IPS-18c (cell line): ENCODE data around the gene ASXL1.
"Not testable (repeated sequence)": the region's sequence is repeated elsewhere in the genome, so short reads cannot be mapped to it uniquely, and the experiment has no call there.

Experiments used
- H3K4me3 ChIP-seq: 2 replicates; pipeline ENCODE4 v1.7.0; 2013; ENCODE audit warnings: low read depth, mild to moderate bottlenecking, low read length, moderate library complexity; ENCODE audit not compliant: insufficient read depth
- H3K9me3 ChIP-seq: one replicate; pipeline ENCODE4 v1.6.1; 2013; ENCODE audit warnings: mild to moderate bottlenecking, low read length, moderate library complexity; ENCODE audit not compliant: control insufficient read depth, insufficient read depth

Gene ASXL1

DNA sequence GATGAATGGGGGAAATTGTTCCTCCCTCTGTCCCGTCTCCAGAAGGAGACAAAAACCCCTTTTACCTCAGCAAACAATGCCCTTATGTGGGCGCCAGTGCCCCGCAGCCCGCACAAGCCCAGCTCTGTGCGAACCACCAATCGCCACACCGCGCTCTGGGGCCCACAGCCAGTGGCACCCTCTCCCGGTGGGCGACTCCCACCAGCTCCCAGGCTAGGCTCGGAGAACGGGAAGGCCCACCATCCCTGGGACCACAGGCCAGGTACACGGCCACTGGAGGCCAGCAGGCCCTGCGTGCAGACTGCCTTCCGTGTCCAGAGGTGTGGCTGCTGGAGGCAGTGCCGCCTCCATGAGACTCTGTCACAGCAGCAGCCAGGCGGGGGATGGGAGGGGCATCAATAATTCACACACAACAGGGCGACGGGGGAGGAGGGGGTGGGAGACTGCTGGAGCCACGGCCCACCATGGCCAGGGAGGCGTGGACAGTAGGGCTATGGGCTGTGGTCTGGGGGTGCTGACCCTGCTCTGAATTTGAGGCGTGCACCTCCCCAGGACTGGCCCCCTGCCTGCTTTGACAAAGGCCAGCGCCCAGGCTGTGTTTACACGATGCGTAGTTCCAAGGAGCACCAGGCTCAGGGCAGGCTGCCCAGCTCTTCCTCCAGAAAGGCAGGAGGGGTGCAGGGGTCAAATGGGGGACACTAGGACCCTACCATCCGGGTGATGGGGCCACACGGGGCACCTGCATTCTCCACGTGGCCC, 105.7 kb downstream of the ASXL1 start:
- H3K4me3 ChIP-seq: no peak overlapping the region; the same call in 1 of the 2 replicates
- H3K9me3 ChIP-seq: no peaks in the 10 kb centered on the region

- Histone ChIP-seq H3K9me3 (no peaks in the 10 kb centered on the region), H3K4me3 (no peak overlapping the region; the same call in 1 of the 2 replicates)
These were observed 106.4 kb downstream of the ASXL1 start for GRCh38 chr20:32464401-32465091.

GRCh38 chr20:32465092-32465900, 107.2 kb downstream of the ASXL1 start:
- no peak overlapping the region for H3K4me3 ChIP-seq
- no peaks in the 10 kb centered on the region for H3K9me3 ChIP-seq

- H3K4me3 ChIP-seq, H3K9me3 ChIP-seq: not testable (repeated sequence)
These were observed 108.0 kb downstream of the ASXL1 start for GRCh38 chr20:32465901-32466675.

DNA sequence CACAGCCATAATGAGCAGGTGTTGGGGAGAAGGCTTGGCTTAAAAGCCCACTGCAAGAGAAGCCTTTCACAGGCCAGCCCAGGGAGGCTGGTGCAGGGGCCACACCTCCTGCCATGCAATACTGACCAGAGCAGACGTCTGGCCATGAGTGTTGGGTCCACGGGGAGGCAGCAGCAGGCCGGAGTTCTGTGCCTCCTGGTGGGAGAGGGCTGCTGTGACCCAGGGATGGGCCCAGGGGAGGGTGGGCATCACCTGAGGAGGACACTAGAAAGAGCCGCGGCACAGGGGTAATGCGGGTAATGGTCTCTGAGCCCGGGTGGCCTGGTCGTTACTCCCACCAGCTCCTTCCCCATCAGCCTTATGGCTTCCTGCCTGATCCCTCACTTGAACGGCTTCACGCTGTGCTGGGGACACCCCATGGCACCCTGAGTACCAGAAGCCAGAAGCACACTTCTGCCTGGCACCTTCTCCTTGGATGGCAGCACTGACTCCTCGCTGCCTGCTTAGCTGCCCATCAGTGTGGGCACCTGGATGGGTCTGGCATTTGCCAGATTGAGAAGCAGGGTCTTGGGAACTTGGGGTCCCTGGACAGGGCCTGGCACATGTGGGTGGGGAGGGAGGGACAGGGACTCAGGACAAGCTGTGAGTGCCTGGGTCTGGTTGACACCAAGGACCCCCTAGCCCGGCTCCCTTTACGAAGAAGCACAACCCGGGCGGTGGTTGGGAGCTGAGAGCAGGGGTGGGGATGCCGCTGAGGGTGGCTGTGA, 108.8 kb downstream of the ASXL1 start:
- H3K9me3 ChIP-seq: no peaks in the 10 kb centered on the region
- no peak overlapping the region for H3K4me3 ChIP-seq

DNA sequence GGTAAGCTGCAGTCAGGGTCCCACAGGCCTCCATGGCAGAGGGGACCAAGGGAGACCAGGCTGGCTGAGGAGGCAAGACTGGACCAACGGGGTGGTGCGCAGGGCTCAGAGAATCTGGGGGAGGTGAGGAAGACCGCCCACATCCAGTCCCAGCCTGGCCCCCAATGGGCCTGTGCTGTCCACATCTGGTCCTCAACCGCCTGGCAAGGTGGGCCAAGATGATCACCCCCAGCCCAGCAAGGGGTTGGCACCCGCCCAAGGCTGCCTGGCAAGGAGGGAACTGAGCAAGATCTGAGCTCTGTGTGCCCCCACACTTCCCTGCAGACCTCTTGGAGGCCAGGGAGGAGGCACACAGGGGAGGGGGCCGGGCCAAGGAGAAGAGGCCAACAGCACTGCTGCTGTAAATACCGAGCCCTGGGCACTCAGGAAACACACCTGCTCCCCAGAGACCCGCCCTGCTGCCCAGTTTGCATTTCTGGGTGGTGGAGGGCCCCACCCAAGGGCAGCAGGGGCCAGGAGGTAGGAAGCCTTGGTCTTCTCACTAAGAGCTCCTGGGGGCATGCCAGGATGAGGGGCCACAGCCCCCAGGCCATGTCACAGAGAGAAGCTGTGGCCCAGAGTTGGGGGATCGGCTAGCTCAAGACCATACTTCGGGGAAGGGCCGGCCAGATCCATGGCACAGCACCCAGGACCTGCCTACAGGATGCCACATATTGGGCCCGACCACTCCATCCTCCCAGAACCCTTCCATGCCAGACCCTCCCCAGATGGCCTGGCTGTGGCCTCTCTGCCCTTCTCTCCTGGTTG, 109.6 kb downstream of the ASXL1 start:
- no peak overlapping the region for H3K4me3 ChIP-seq
- no peaks in the 10 kb centered on the region for H3K9me3 ChIP-seq

DNA sequence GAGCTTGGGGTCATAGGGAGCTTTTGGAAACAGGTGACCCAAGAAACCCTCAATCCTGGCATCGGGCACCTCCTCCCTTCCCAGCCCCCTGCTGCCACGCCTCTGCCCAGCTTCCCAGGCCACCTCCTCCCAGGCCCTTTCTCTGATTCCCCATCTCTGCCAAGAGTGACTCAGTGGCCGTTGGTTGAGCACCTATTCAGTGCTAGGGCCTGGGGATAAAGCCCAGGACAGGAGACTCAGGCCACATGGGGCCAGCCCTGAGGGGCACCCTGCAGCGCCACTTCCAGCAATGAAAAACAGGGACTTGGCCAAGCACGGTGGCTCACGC, 110.1 kb downstream of the ASXL1 start:
- no peak overlapping the region for H3K4me3 ChIP-seq

GRCh38 chr20:32468860-32469259, 110.7 kb downstream of the ASXL1 start:
- no peaks in the 10 kb centered on the region for H3K9me3 ChIP-seq
- H3K4me3 ChIP-seq: no peak overlapping the region

More for the DNA sequence above, 110.1 kb downstream of the ASXL1 start:
- H3K9me3 ChIP-seq: no peaks in the 10 kb centered on the region

DNA sequence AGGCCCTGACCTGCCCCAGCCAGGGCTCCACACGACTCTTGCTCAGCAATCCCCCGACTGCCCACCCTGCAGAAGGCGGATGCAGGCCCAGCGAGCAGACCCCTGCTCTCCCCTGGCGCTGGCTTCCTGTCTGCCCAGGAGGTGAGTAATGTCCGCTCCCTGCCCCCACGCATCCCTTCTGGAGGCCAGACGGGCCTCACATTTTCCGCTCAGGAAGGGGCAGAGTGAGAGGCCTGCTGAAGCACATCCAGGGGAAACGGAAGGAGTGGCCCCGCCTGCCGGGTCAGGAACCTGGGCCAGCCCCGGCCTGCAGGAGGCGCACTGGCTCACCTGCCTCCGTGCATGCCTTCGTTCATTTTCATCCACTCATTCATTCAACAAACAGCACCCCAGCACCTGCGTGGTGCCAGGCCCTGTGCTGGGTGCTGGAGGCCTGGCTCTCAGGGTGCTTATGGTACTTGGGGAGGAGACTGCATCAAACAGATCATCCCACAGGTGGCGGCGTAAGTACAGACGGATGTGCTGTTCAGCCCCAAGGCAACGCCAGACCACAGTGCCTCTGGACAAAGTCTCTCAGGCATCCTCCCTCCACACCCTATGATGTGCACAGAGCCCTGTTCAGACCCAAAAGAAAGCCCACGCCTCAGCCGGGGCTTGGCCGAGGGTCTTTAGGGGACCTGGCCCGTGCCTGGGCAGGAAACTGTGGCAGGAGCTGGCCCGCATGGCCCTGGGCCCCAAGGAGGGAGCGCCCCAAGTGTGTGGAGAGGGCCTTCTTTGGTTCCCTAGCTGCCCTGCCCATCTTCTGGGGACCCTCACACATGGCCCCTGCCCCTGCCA, 112.1 kb downstream of the ASXL1 start:
- Histone ChIP-seq H3K4me3 (no peak overlapping the region), H3K9me3 (no peaks in the 10 kb centered on the region)

DNA sequence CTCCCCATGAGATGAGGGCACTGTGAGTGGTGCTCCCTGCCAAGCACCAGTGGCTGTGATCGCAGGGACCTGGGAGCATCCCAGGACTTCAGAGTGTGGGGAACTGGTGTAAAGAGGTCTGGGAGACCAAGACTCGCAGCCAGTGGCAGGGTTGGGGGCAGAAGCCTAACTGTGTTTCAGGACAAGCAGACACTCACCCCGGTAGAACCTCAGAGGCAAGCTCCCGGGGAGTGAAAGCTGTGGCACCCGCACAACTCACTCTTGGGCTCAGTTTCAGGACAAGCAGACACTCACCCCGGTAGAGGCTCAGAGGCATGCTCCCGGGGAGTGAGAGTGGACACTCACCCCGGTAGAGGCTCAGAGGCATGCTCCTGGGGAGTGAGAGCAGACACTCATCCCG, 112.8 kb downstream of the ASXL1 start:
- H3K9me3 ChIP-seq: no peaks in the 10 kb centered on the region
- no peak overlapping the region for H3K4me3 ChIP-seq

GRCh38 chr20:32472581-32473207, 114.6 kb downstream of the ASXL1 start:
- Histone ChIP-seq H3K4me3 (no peak overlapping the region), H3K9me3 (no peaks in the 10 kb centered on the region)

GRCh38 chr20:32473231-32474008, 115.3 kb downstream of the ASXL1 start:
- no peaks in the 10 kb centered on the region for H3K9me3 ChIP-seq
- peak overlapping the region; percentile 9; the same call in 1 of the 2 replicates for H3K4me3 ChIP-seq

GRCh38 chr20:32474009-32474716, 116.0 kb downstream of the ASXL1 start:
- Histone ChIP-seq H3K4me3 (peak overlapping the region; percentile 9; the same call in 1 of the 2 replicates), H3K9me3 (no peaks in the 10 kb centered on the region)

DNA sequence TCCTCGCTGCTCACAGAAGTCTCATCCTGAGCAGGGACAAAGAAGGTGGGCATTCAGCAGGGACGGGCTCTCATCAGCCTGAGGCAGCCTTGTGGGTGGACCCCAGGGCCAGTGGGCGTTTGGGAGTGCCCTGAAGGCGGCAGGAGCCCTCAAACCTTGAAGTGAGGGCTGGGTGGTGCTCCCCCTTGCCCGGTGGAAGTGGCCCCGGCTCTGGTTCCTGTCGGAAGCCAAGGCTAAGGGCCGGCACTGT, 116.5 kb downstream of the ASXL1 start:
- H3K9me3 ChIP-seq: no peaks in the 10 kb centered on the region
- H3K4me3 ChIP-seq: no peak overlapping the region
